Activated CD4-positive, alpha-beta T cell treated with anti-CD3 and anti-CD28 coated beads, Interleukin-2, amount 10 ng/mL, durations not matched to agents 24 days and 14 days (primary cell): ENCODE data around the gene ZMAT5. TPM values are rescaled to one million over a fixed set of nuclear protein-coding genes. Genes with fewer than 3 reads are reported as not detected.

Source experiments
- DNase-seq: peaks from one replicate; pipeline ENCODE4 v3.0.0; 2022
- H3K27ac Mint-ChIP-seq: one replicate; pipeline ENCODE4 v1.8.0; 2022; ENCODE audit warnings: mild to moderate bottlenecking, mixed read lengths
- H3K27me3 Mint-ChIP-seq: one replicate; pipeline ENCODE4 v1.8.0; 2022; ENCODE audit warnings: mixed read lengths
- H3K36me3 Mint-ChIP-seq: one replicate; pipeline ENCODE4 v1.8.0; 2022; ENCODE audit warnings: low read depth, mild to moderate bottlenecking, mixed read lengths
- H3K4me1 Mint-ChIP-seq: one replicate; pipeline ENCODE4 v1.8.0; 2021; ENCODE audit warnings: mixed read lengths
- H3K4me3 Mint-ChIP-seq: one replicate; pipeline ENCODE4 v1.8.0; 2022; ENCODE audit warnings: mild to moderate bottlenecking, moderate library complexity, mixed read lengths
- H3K9me3 Mint-ChIP-seq: one replicate; pipeline ENCODE4 v1.8.0; 2021; ENCODE audit warnings: mixed read lengths
- intact Hi-C: fragments of 100-400 bp; cut with micrococcal nuclease; formaldehyde crosslinking; loops from one replicate; pipeline ENCODE4 v1.15.1; 2023
- total RNA-seq: library from RNA; stranded (reverse); gene quantifications from 2 replicates; pipeline ENCODE4 v1.2.3, GENCODE V29; 2022

Gene ZMAT5
- total RNA-seq, 1 donor from 2014 or later, result 24.9 TPM

- no peak for DNase-seq
- peaks cover 11% of the 10 kb centered on the region for H3K4me1 Mint-ChIP-seq
- H3K27me3 Mint-ChIP-seq, result no peaks in the 10 kb centered on the region
- H3K4me3 Mint-ChIP-seq, result no peak overlapping the region
- no peak overlapping the region for H3K27ac Mint-ChIP-seq
- peaks cover 10% of the 10 kb centered on the region for H3K36me3 Mint-ChIP-seq
- intact Hi-C loops, result no loop called here
- no peaks in the 10 kb centered on the region for H3K9me3 Mint-ChIP-seq
Measured at GRCh38 chr22:29697853-29698598, 68.8 kb downstream of the ZMAT5 start.

DNA sequence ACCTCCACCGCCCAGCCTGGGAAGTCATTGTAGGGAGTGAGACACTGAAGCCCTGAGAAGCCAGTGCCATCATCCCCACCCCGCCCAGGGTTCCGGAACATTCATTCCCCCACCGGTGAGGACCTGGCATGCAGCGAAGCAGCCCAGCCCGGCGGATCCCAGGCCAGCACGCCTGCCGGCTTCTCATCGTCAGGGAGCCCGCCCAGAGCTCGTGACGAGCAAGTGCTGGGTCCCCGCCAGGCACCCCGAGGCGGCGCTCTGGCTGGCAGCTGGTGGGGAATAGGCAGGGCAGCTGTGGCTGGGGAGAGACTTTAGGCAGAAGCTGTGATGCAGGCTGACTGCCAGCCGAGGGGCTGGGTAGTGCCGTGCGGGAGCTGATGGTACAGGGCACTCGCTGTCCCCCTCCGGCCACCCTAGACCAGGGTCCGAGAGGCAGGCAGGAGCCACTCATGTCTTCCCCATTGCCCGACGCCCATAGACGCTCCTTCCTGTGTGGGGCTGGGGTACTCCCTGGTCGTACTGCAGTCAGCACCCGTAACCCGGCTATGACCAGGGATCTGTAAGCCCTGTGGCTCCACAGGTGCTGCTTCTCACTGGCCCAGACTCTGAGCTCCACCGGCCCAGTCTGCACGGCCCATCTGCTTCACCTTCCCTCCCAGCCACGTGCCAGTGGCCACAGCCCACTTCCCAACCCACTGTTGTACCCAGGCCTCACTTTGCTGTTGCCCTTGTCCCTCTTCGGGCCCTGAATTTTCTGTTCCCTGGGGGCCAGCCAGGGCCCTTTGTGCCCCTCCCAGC lies 71.5 kb downstream of the ZMAT5 start:
- Mint-ChIP-seq H3K4me1 (peaks cover under 1% of the 10 kb centered on the region), H3K36me3 (peaks cover 16% of the 10 kb centered on the region), H3K27me3 (no peaks in the 10 kb centered on the region), H3K4me3 (no peak overlapping the region), H3K9me3 (no peaks in the 10 kb centered on the region), H3K27ac (no peak overlapping the region)
- intact Hi-C loops, result no loop called here
- no peak for DNase-seq

DNA sequence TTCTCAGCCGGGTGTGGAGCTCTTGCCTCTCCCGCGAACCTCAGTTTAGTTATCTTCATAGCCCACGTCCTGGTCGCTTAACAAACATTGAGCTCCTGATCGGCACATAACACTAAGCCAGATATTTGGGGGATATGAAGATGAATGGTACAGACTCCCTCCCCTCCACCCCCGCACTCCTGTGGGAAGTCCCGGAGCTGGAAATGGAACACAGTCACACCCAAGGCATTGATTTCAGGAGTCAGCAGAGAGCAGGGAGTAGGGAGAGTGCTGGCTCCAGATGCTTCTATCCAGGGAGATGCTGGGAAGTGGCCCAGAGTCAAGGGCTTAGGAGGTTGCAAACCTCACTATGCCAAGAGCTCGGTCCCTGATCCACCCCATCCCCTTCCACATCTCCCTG lies 73.1 kb downstream of the ZMAT5 start:
- no peaks in the 10 kb centered on the region for H3K27me3 Mint-ChIP-seq
- H3K9me3 Mint-ChIP-seq, result no peaks in the 10 kb centered on the region
- no peak overlapping the region for H3K27ac Mint-ChIP-seq
- DNase-seq, result no peak
- peaks cover 17% of the 10 kb centered on the region for H3K36me3 Mint-ChIP-seq
- H3K4me3 Mint-ChIP-seq, result no peak overlapping the region
- intact Hi-C loops, result no loop called here
- H3K4me1 Mint-ChIP-seq, result no peaks in the 10 kb centered on the region

GRCh38 chr22:29693161-29693560 lies 73.6 kb downstream of the ZMAT5 start:
- Mint-ChIP-seq H3K4me1 (no peaks in the 10 kb centered on the region), H3K4me3 (no peak overlapping the region), H3K9me3 (no peaks in the 10 kb centered on the region), H3K27ac (no peak overlapping the region), H3K27me3 (no peaks in the 10 kb centered on the region), H3K36me3 (peaks cover 17% of the 10 kb centered on the region)
- no peak for DNase-seq
- intact Hi-C loops, result no loop called here

DNA sequence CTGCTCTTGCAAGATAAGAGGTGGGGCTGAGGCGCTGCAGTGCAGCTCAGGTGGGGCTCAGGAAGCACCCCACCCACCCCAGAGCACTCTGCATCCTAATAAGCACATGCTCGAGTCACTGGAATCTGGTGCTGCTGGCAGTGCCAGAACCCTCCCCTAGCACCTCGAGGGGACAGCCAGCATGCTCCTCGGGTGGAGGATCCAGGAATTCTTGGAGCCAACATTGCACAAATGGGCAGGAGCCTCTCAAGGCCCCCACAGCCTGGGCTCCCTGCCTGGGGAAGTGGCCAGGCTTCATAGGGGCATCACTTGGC lies 74.5 kb downstream of the ZMAT5 start:
- H3K27me3 Mint-ChIP-seq, result no peaks in the 10 kb centered on the region
- no peaks in the 10 kb centered on the region for H3K9me3 Mint-ChIP-seq
- no peaks in the 10 kb centered on the region for H3K4me1 Mint-ChIP-seq
- H3K4me3 Mint-ChIP-seq, result no peak overlapping the region
- intact Hi-C loops, result no loop called here
- DNase-seq, result no peak
- peaks cover 17% of the 10 kb centered on the region for H3K36me3 Mint-ChIP-seq
- H3K27ac Mint-ChIP-seq, result no peak overlapping the region

DNA sequence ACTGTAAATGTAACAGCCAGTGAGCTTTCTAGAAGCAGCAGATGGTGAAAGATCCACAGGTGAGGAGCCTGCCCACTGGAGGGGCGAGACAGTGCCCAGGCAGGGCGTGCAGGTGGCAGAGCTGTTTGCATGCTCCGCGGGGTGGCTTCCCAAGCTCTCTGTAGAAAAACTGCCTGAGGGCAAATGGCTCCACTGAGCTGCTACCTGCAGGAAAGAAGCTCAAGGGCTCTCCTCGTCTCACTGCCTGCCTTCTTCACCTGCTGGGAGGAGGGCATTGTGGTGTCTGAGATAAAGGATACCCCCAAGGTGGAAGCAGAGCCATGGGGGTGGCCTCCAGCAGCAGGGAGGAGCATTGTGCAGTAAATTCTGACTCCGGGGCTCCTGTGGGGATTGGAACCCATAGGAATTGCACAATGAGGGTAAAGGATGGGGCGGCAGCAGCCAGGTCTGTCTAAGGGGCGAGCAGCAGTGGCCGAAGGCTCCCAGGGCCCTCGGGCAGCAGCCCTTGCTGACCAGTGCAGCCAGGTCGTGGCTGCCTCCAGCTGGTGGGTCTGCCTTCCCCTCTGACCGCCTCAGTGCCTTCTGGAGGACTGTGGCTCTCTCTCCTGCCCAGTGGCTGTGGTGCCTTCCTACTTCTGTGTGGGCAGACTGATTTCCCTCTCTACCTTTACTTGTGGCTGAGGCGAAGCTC lies 75.0 kb downstream of the ZMAT5 start:
- H3K27me3 Mint-ChIP-seq, result no peaks in the 10 kb centered on the region
- no peaks in the 10 kb centered on the region for H3K4me1 Mint-ChIP-seq
- intact Hi-C loops, result no loop called here
- no peaks in the 10 kb centered on the region for H3K9me3 Mint-ChIP-seq
- DNase-seq, result no peak
- H3K36me3 Mint-ChIP-seq, result peaks cover 17% of the 10 kb centered on the region
- H3K4me3 Mint-ChIP-seq, result no peak overlapping the region
- no peak overlapping the region for H3K27ac Mint-ChIP-seq

DNA sequence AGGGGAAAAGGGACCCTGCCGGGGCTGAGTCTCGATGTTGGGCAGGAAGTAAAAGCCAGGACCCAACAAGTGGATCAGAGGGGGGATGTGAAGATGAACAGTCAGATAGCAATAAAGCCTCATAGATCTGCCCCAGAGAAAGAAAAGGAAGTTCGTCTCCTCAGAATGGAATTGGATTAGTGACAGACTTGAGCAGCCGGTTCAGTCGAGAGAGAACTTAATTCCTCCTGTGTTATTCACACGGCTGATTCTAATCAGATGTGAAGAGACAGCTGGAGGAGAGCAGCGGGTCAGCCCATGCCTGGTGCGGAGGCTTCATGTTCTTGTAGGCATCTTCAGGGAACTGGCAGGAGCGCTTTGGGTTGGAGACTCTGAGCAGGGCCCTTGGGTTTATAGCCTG lies 76.3 kb downstream of the ZMAT5 start:
- H3K36me3 Mint-ChIP-seq, result peaks cover 17% of the 10 kb centered on the region
- no peaks in the 10 kb centered on the region for H3K9me3 Mint-ChIP-seq
- H3K27ac Mint-ChIP-seq, result no peak overlapping the region
- intact Hi-C loops, result no loop called here
- no peak for DNase-seq
- H3K4me3 Mint-ChIP-seq, result no peak overlapping the region
- H3K27me3 Mint-ChIP-seq, result no peaks in the 10 kb centered on the region
- no peaks in the 10 kb centered on the region for H3K4me1 Mint-ChIP-seq

DNA sequence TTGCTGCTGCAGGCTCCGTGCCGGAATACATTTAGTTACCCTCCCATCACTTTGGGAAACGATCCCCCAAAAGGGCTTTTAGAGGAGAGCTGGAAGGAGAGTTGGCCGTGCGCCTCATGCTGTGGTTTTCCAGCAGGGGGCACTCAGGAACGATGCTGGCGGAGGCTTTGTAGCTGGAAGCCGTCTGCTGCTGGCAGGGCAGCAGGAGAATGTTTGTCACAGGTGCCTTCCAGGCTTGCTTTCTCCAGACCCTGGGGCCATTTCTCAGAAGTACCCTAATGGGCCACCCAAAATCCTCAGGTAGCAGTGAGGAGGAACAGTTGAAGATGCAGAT lies 77.0 kb downstream of the ZMAT5 start:
- no peaks in the 10 kb centered on the region for H3K27me3 Mint-ChIP-seq
- no peak overlapping the region for H3K27ac Mint-ChIP-seq
- H3K36me3 Mint-ChIP-seq, result peaks cover 16% of the 10 kb centered on the region
- no peaks in the 10 kb centered on the region for H3K4me1 Mint-ChIP-seq
- H3K4me3 Mint-ChIP-seq, result no peak overlapping the region
- intact Hi-C loops, result loop anchor here (5.0 kb wide), 1 partner anchor 397 kb away; no protein-coding TSS in a partner anchor
- peak; percentile 80 for DNase-seq
- H3K9me3 Mint-ChIP-seq, result no peaks in the 10 kb centered on the region

DNA sequence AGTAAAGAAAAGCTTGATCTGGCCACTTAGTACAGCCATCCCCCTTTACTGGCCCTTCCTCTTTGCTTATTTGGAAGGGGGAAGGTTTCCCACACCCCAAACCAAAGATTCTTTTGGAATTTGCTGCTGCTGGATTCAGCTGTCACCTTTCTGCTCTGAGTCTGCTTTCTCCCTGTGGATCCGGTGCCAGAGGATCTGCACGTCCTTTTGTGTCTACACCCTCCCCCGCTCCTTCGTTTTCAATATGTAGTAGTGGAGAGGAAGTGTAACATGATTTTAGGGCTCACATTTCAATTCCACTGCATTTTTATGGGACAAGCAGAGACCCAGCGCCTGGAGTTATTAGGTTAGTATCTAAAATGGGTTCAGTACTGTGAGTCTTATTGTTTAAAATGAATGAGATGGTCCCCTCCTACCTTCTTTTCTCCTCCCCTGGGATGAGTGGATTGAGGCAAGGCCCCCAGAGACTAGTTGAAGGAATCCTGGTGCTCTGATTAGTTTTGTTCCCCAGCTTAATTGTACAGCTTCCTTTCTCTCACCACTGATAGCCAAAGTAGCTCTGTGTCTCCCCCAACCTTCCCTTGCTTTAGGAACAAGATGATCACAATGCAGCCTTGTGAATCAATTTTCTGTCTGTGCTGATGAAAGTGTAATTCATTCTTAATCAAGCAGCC lies 77.5 kb downstream of the ZMAT5 start:
- no peak overlapping the region for H3K4me3 Mint-ChIP-seq
- intact Hi-C loops, result loop anchor here (5.0 kb wide), 1 partner anchor 398 kb away; no protein-coding TSS in a partner anchor
- DNase-seq, result no peak
- no peaks in the 10 kb centered on the region for H3K4me1 Mint-ChIP-seq
- no peaks in the 10 kb centered on the region for H3K27me3 Mint-ChIP-seq
- H3K36me3 Mint-ChIP-seq, result peaks cover 13% of the 10 kb centered on the region
- H3K27ac Mint-ChIP-seq, result no peak overlapping the region
- no peaks in the 10 kb centered on the region for H3K9me3 Mint-ChIP-seq

GRCh38 chr22:29684244-29684643 lies 82.6 kb downstream of the ZMAT5 start:
- Mint-ChIP-seq H3K27me3 (no peaks in the 10 kb centered on the region), H3K9me3 (no peaks in the 10 kb centered on the region), H3K27ac (no peak overlapping the region), H3K4me1 (no peaks in the 10 kb centered on the region), H3K36me3 (peaks cover 18% of the 10 kb centered on the region), H3K4me3 (no peak overlapping the region)
- intact Hi-C loops, result no loop called here
- no peak for DNase-seq

- DNase-seq, result no peak
- Mint-ChIP-seq H3K4me1 (no peaks in the 10 kb centered on the region), H3K9me3 (no peaks in the 10 kb centered on the region), H3K4me3 (no peak overlapping the region), H3K27me3 (no peaks in the 10 kb centered on the region), H3K36me3 (peaks cover 17% of the 10 kb centered on the region), H3K27ac (no peak overlapping the region)
- intact Hi-C loops, result no loop called here
Measured at GRCh38 chr22:29683536-29683935, 83.3 kb downstream of the ZMAT5 start.
